GM21526 (cell line): Measurements from ENCODE around the gene NACC1.
"Not testable (repeated sequence)": the region's sequence is repeated elsewhere in the genome, so short reads cannot be mapped to it uniquely, and the experiment has no call there.

Experiments used
- ATAC-seq: cut with Tn5 transposase; IDR thresholded peaks from one replicate; pipeline ENCODE4 v1.9.1; 2021; ENCODE audit warnings: moderate library complexity; ENCODE audit not compliant: unreplicated experiment, low FRiP score

NACC1 gene

DNA sequence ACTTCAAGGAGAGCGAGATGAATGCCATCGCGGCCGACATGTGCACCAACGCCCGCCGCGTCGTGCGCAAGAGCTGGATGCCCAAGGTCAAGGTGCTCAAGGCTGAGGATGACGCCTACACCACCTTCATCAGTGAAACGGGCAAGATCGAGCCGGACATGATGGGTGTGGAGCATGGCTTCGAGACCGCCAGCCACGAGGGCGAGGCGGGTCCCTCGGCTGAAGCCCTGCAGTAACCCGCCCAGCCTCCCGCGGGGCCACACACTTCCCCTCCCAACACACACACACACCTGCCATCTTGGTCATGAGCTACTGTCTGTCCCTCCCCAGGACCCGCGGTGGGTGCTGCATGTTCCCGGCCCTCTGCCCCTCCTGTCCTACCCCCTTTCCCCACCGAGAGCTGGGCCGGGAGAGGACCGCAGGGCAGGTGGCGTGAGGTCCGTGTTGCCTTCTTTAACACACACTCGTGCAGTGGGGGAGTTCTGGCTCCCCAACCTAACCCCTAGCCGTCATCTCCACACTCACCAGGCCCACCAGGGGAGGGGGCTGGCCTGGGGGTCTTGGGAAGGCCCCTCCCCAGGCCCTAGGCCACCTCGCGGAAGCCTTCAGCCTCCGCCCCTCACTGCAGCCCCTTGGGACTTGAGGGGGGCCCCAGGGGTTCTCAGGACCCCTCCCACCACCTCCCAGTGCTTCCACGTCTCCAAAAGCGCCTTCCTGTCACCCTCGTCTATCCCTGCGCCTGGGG, 20.3 kb downstream of the NACC1 start:
- no peak for ATAC-seq

- no peak for ATAC-seq
These were observed 20.8 kb downstream of the NACC1 start for GRCh38 chr19:13138916-13139198.

GRCh38 chr19:13139633-13140311, 21.7 kb downstream of the NACC1 start:
- no peak for ATAC-seq

DNA sequence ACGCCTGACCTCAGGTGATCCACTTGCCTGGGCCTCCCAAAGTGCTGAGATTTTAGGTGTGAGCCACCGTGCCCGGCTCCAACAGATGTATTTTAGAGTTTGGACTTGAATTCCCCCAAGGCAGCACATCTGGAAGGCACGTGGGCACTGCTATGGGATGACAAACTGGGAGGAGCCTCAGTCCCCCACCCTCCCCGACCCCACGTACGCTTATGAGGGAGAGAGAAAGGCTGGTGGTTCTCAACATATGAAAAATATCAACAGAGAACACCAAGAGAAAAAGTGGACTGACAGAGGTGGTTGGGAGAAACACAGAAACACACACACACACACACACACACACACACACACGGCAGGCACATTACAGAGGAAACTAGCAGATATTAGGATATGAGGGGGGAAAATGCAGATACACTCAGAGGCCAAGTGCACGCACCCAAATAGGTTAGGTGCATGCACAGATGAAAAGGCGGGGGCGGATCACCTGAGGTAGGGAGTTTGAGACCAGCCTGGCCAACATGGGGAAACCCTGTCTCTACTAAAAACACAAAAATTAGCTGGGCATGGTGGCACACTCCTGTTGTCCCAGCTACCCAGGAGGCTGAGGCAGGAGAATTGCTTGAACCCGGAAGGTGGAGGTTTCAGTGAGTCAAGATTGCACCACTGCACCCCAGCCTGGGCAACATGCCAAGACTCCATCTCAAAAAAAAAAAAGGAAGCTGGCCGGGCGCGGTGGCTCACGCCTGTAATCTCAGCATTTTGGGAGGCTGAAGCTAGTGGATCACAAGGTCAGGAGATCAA, 28.9 kb downstream of the NACC1 start:
- ATAC-seq = no peak

DNA sequence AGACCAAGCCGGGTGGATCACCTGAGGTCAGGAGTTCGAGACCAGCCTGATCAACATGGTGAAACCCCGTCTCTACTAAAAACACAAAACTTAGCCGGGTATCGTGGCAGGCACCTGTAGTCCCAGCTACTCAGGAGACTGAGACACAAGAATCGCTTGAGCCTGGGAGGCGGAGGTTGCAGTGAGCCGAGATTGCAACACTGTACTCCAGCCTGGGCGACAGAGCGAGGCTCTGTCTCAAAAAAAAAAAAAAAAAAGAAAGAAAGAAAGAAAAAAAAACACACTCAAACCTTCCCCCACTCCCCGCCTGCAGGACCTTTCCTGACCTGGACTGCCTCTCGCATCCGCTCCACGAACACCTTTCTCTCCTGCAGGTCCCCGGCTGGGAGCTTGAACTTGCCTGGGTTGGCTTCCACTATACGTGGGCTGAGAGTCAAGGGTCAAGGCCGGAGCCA, 31.1 kb downstream of the NACC1 start:
- ATAC-seq = not testable (repeated sequence)

DNA sequence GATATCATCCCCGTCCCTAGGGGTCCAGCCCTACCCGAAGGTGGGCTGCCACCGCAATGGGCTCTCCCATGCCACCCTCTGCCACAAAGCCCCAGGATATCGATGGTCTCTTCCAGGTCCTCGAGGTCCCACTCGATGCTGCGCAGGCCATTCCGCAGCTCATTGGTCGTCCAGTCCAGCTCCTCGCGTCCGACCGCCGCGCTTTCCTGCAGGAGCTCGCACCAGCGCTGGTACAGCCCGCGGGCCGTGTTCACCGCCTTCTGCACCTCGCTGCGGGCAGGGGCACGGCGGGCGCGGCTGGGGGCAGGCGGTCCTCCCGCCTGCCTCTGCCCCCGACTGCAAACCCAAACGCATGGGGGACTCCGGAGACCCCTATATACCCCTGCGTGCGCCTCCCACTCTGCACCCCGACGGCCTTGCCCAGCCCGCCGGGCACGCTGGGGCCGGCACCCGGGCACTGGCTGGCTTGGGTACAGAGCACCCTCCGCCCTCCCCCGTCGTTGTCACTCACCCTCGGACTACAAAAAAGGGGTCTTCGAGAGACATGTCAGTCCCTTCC, 31.6 kb downstream of the NACC1 start:
- ATAC-seq = no peak

GRCh38 chr19:13150187-13150930, 32.3 kb downstream of the NACC1 start, which contains the start of the genes IER2 and STX10:
Gene IER2, plus strand, starts transcription at chr19:13150411. Its CDS starts 2,776 bp downstream, at chr19:13153187.
Gene STX10, minus strand, starts transcription at chr19:13150375. Its CDS starts 202 bp downstream, at chr19:13150173.
- ATAC-seq = peak; percentile 38

GRCh38 chr19:13150931-13151604, 33.0 kb downstream of the NACC1 start:
- ATAC-seq = no peak

GRCh38 chr19:13151605-13152355, 33.7 kb downstream of the NACC1 start:
- peak; percentile 36 for ATAC-seq

DNA sequence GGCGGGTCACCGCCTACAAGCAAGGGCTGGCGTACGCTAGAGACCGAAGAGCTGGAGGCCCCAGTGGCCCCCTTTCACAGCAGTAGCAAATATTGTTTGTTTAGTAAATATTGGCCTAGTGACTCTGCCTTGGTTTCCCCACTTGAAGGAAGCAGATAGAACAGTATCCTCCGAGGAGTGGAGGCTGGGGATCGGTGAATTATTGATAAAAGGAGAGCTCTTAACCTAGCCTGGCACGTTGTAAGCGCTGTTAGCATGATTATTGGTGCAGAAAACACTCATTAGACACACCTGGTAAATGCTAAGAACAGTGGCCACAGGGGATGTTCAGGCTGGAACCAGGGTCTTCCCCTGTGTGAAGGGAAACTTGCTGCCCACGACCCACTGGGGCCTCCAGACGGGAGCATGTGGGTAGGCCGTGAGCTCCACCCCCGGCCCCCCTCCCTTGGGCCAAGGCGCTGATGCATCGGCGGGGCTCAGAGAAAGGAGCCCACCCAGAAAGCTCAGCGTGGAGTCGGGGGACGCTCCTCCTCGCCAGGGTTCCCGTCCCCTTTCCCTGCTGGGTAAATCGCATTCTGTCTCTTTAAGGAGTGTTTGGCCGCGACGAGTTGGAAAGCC, 34.4 kb downstream of the NACC1 start:
- peak; percentile 1 for ATAC-seq

- peak; percentile 36 for ATAC-seq
These were observed 35.0 kb downstream of the NACC1 start for GRCh38 chr19:13152974-13153568.

DNA sequence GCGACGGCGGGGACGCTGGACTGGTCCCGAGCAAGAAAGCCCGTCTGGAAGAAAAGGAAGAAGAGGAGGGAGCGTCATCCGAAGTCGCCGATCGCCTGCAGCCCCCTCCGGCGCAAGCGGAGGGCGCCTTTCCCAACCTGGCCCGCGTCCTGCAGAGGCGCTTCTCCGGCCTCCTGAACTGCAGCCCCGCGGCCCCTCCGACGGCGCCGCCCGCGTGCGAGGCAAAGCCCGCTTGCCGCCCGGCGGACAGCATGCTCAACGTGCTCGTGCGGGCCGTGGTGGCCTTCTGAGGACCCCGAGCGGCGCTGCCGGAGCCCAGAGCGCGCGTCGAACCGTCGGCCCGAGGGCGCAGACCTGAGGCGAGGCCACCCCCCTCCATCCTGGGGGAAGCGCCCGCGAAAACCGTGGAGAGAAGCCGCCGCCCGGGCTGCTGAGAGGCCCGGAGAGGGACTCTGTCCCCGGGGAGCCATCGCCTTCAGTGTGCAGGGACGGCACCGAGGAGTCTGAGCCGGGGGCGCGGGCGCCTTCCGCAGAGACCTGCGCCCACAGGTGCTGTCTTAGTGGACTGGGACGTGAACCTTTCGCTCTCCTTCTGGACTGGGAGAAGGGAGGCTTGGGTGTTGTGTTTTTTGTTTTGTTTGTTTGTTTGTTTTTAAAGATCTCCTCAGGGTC, 35.6 kb downstream of the NACC1 start:
- ATAC-seq = no peak

- ATAC-seq = no peak
These were observed 36.2 kb downstream of the NACC1 start for GRCh38 chr19:13154241-13154778.

DNA sequence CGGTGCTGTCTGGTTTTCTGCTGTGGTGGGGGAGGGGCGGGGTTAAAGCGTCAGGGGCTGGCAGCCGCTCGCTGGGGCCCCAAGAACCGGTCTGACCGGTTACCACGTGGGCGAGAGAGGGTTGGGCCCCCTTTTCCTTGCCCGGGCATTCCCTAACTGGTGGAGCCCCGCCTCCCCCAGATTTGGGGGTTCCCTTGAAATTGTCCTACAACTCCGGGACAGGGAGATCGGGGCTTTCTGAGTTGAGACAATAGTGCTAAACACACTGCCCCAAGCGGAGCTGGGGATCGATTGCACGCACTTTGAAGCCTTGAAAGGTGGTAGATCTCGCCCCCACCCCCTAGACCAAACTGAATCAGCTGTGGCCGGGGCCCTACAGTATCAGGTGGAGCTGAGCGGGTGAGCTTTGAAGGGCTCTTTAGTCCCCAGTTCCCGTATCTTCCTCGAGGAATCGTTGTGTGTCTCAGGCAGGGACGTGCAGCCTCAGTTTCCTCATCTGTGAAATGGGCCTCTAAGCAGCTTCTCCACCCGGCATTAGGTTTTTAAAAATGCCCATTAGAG, 36.9 kb downstream of the NACC1 start:
- no peak for ATAC-seq

- ATAC-seq = no peak
These were observed 37.7 kb downstream of the NACC1 start for GRCh38 chr19:13155472-13156359.

DNA sequence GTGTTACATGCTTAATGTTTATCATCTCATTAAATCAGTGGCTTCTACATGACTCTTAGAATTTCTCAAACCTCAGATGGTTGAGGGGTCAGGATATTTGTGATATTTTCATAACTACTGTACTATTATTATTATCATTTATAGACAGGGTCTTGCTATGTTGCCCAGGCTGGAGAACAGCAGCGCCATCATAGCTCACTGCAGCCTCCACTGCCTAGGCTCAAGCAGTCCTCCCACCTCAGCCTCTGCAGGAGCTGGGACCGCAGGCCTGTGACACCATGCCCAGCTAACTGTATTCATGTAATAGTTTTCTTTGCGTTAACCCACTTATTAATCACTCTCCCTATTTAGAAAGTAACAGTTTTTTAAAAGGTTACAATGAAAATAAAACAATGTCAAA, 41.6 kb downstream of the NACC1 start:
- ATAC-seq = no peak
